HCT116 (cell line): Measurements from ENCODE around the gene ERN1.

ENCODE experiments used
- EZH2 ChIP-seq: fragments of 200-600 bp; sonication (generic); IDR thresholded peaks from 2 replicates; pipeline ENCODE4 v1.6.1; 2017; ENCODE audit warnings: antibody characterized with exemption, mixed run types
- JUND ChIP-seq: IDR thresholded peaks from 2 replicates; pipeline ENCODE4 v1.6.1; 2012
- POLR2A ChIP-seq: IDR thresholded peaks from 2 replicates; pipeline ENCODE4 v1.7.0; 2011; ENCODE audit warnings: borderline replicate concordance; ENCODE audit not compliant: insufficient read depth, insufficient read length; ENCODE audit errors: extremely low read depth
- RAD21 ChIP-seq: IDR thresholded peaks from 2 replicates; pipeline ENCODE4 v1.6.1; 2012; ENCODE audit warnings: low read depth, mild to moderate bottlenecking
- ZFX ChIP-seq: fragments of 450-650 bp; IDR thresholded peaks from 2 replicates; pipeline ENCODE4 v1.6.1; 2017

DNA sequence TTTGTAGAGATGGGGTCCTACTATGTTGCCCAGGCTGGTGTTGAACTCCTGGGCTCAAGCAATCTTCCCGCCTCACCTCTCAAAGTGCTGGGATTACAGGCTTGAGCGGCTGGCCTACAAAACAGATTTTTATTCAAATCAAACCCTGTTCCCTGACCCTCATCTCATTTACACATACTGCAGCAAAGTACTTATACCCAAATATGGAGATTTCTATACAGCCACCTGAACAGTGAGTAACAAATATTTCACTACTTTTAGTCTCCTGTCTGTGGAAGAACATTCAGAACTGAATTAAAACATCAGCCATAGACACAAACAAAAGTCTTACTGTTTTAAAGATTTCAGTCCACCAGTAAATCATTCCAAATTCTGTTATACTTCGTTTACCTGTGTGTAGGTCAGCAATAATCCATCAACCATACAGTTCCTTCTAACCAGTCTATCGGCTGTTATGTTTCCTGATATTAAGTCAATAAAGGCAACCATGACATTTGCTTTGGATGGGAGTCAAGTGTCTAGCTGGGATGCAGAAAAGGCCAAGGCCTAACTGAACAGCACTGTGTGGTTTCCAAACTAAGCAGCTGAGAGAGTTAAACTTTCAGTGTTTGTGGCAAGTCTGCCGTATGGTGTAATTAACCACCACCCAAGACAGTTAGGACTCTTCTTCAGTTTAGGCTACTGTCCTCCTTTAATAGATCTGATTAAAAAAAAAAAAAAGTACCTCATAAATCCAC, 22.3 kb downstream of the ERN1 start:
- TF ChIP-seq POLR2A (no peak), RAD21 (no peak), JUND (no peak), ZFX (no peak), EZH2 (no peak)
